ENCODE measurements around the gene ARVCF.
A peak's percentile ranks its signal among the peaks of the same experiment; 100 is the strongest.
"Not testable (repeated sequence)": the region's sequence is repeated elsewhere in the genome, so short reads cannot be mapped to it uniquely, and the experiment has no call there.

The ARVCF gene

DNA sequence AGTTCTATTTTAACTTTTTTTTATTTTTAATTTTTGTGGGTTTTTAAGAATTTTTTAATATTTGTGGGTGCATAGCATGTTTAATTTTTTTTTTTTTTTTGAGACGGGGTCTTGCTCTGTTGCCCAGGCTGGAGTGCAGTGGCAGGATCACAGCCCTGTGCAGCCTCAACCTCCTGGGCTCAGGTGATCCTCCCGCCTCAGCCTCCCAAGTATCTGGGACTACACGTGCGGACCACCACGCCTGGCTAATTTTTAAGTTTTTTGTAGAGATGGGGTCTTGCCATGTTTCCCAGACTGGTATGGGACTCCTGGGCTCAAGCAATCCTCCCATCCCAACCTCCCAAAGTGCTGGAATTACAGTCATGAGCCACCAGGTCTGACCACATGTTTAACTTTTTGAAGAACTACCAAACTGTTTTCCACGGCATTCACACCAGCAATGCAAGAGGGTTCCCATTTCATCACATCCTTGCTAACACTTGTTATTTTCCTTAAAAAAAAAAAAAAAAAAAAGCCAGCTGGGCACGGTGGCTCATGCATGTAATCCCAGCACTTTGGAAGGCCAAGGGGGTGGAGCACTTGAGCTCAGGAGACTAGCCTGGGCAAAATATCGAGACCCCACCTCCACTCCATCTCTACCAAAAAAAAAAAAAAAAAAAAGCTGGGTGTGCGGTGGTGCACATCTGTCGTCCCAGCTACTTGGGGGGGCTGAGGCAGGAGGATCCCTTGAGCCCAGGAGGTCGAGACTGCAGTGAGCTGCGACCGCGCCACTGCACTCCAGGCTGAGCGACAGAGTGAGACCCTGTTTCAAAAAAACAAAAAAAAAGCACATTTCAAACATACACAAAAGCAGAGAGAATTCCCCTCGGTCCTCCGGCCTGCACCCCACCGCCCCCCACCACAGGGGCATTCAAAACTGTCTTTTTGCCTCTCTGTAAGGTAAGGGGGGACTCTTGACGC, 58.3 kb downstream of the ARVCF start:
- DNase-seq, result no peak

GRCh38 chr22:19957445-19957844, 59.2 kb downstream of the ARVCF start:
- DNase-seq, result no peak

- DNase-seq, result no peak
These were observed 61.1 kb downstream of the ARVCF start for GRCh38 chr22:19955241-19956128.

DNA sequence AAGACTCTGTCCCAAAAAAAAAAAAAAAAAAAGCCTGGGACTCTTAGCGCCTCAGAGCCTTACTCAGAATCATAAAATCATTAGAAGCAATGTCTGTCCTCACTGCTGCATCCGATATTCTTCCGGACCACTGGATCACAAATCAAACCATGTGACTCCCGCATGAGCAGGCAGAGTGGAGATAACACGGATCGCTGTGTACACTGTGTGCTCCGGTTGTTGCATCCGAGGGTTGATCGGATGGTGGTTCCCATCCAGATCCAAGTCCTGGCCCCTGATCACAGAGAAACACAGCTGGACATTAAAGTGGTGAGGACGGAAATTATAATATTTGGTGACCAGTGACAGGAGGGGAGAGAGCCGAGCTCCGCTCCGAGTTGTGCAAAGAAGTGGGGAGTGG, 65.3 kb downstream of the ARVCF start:
- no peak for DNase-seq

DNA sequence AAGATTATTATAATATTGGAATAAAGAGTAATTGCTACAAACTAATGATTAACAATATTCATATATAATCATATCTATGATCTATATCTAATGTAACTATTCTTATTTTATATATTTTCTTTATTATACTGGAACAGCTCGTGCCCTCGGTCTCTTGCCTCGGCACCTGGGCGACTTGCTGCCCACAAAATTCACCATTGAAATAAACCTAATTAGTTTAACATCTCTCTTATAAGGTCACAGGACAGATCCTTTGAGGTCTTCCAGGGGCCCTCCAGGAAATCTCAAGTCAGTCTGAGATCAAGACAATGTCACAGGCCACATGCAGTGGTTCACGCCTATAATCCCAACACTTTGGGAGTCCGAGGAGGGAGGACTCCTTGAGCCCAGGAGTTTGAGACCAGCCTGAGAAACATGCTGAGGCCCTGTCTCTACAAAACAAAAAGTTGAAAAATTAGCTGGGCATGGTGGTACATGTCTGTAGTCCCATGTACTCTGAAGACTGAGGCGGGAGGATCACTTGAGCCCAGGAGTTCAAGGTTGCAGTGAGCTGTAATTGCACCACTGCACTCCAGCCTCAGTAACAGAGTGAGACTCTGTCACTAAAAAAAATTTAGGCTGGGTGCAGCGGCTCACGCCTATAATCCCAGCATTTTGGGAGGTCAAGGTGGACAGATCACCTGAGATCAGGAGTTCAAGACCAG, 68.4 kb downstream of the ARVCF start:
- DNase-seq, result no peak

DNA sequence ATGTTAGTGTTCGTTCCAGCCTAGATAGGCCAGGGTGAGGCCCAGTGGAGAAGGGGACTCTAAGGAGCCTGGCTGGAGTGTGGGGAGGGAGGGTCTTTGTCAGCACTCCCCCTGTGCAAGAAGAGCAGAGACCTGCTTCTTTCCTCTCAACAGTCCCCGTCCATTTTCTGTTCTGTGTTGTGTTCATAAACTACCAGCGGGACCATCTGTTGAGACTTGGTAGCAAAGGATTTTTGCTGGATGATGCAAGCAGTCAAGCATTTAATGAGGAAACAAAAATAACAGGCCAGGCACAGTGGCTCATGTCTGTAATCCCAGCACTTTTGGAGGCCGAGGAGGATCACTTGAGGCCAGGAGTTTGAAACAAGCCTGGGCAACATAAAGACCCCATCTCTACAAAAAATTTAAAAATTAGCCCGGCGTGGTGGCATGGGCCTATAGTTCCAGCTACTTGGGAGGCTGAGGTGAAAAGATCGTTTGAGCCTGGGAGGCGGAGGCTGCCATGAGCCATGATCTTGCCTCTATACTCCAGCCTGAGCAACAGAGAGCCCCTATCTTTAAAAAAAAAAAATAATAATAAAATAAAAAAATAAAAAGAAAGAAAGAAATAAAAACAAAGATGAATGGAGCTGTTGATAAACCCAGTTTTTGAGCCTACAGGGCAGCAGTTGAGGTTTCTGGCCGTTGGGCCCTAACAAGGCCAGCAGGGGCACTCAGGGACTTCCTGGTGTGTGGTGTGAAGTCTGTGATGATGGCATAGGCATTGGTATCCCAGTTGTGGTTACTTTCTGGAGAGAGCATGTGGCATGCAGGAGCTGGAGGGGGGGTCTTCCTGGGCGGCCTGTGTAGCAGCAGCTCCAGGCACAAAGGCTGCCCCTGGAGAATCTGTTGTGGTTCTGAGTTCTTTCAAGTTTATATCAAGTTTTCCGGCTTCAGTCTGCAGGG, 73.3 kb downstream of the ARVCF start:
- DNase-seq, result no peak

GRCh38 chr22:19942157-19943081, 74.2 kb downstream of the ARVCF start:
- peak; percentile 24 to 37 for DNase-seq

DNA sequence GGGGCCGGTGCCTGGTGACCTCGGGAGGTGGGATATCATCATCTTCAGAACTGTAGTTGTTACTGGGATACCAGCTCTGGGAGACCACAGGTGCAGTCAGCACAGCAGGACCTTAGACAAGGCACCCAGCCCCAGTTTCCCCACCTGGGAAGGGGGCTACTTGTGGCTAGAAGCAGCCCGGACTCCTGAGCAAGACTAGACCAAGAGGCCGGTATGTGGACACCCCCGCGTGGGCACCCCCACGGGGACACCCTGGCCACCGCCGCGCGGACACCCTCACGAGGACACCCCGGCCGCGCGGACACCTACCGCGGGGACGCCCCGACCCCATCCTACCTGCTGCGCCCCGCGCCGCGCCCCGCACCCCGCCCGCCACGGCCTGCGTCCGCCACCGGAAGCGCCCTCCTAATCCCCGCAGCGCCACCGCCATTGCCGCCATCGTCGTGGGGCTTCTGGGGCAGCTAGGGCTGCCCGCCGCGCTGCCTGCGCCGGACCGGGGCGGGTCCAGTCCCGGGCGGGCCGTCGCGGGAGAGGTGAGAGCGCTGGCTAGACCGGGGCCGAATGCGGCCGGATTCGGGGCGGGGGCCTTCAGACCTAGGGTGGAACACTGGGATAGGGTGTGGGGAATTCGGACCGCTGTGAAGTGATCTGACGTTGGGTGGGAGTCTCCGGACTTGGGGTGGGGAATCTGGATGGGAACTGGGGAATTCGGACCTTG, 75.1 kb downstream of the ARVCF start, which contains the start of the genes COMT and TXNRD2:
Gene COMT (plus strand): TSS at position 408 of the 718 bp plus-strand sequence. CDS start 20,755 bp downstream, outside the sequence.
Gene TXNRD2 (minus strand): TSS at position 454 of the 718 bp plus-strand sequence. CDS start 15 bp downstream, at position 439.
- peak; percentile 75 to 78 for DNase-seq

DNA sequence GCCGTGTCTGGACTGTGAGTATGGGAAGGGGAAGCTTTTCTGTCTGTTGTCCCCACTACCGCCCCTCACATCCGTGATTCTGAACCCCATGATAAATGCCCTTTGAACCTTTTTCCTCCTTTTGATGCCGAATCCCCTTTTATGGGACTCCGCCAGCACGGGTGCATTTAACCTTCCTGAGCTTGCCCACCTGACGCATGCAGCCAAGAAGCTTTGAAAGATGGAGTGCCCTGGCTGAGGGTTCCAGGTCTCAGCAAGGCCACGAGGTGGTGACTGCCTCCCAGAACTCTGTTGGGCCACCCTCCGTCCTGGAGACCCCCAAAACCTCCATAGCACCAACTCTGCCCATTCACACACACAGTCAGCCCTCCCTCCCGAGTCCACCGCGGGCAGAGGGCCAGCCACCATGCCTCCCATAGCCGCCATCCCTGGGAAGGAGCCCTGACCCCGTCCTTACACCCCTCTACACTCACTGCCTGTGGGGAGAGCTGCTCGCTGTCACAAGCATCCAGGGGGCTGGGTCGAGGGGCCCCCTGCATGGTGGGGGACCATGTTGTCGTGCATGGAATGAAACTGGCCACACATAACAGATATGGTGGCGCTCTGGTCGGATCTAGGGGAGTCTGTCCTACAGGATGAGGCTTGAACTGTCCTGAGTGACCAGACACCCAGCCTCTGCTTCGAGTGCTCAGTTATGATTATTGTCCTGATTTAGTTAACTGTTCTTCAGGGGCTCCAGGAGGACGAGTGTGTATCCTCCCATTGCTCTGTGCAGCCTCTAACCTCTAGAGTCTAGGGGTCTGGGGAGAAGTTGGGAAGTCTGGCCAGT, 75.9 kb downstream of the ARVCF start:
- DNase-seq, result no peak

DNA sequence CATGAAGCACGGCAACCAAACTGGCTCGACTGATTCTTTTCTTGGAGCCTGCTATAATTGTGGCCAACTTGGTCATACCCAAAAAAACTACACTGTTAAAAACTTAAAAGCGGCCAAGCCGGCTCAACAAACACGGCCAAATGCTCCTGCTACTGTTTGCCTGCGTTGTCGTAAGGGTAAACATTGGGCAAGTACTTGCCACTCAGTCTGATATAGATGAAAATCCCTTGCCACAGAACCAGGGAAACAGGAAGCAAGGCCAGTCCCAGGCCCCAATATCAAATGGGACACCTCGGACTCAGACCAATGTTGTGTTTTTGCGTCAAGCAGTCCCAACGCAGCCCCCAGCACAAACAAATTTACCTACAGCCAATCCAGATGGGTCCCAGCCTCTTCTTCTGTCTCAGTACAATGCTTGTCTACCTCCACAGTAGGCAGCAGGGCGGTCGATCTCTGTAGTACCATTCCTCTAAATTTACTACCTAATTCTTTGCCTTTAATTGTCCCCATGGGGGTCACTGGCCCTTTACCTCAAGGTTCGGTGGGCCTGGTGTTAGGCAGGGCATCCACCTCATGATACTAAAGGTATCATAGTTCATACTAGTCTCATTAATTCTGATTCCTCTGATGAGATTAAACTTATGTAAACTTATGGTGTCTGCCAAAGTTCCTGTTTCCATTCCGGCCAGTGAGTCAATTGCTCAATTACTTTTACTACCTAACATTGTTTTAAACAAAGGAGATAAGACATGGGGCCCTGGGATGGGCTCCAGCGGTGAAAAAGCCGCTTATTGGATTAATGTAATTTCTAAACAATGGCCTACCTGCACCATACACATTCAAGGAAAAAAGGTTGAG, 78.8 kb downstream of the ARVCF start:
- DNase-seq, result no peak

- no peak for DNase-seq
These were observed 80.1 kb downstream of the ARVCF start for GRCh38 chr22:19936513-19936912.

DNA sequence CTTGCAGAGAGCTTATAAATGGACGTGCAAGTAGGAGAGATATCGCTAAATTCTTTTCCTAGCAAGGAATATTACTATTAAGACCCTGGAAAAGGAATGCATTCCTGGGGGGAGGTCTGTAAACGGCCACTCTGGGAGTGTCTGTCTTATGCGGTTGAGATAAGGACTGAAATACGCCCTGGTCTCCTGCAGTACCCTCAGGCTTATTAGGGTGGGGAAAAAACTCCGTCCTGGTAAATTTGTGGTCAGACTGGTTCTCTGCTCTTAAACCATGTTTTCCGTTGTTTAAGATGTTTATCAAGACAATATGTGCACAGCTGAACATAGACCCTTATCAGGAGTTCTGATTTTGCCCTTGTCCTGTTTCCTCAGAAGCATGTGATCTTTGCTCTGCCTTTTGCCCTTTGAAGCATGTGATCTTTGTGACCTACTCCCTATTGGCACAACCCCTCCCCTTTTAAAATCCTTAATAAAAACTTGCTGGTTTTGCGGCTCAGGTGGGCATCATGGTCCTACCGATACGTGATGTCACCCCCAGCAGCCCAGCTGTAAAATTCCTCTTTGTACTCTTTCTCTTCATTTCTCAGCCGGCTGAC, 81.4 kb downstream of the ARVCF start:
- not testable (repeated sequence) for DNase-seq

- no peak for DNase-seq
These were observed 83.0 kb downstream of the ARVCF start for GRCh38 chr22:19933341-19934241.

DNA sequence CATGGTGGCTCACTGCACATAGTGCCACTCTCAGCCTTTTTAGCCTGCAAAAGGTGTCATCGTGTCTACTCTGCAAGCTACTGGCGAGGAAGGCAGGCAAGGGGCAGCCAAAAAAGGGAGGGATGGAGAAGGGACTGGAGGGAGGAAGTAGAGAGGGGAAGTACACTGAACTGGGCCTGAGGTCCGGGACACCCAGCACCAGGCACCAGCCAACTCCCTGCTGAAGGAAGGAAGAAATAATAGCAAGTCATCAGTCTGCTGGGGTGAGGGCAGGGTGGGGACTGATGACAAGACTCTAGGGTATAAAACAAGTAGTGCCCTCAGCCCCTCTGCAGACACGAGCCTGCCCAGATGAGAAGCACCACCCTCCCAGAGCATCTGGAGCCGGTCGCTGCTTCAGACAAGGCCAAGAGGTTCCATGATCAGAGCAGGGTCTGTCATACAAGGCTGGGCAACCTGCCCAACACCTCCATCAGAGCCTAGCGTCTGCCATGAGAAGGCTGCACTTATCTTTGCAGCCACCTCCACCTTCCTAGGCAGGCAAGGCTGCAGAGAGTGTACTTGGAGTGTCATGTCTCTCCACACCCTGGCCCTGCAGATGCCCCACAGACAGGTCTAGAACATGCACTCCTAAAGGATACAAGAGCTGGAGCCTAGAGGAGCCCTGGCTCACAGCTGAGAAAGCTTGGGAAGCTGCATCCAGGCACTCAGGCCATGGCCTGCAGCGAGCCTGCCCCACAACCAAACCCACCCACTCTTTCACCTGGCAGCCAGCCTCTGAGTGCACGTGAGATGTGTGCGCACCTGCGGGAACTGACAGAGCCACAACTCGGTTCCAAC, 84.0 kb downstream of the ARVCF start:
- no peak for DNase-seq

GRCh38 chr22:19931514-19931913, 85.1 kb downstream of the ARVCF start:
- no peak for DNase-seq
